CD4-positive, alpha-beta T cell (primary cell): ENCODE results near the gene TMEM51. TPM values are rescaled to one million over a fixed set of nuclear protein-coding genes. Genes with fewer than 3 reads are reported as not detected.

Source experiments
- ATAC-seq: fragments of 200-7000 bp; cut with Tn5 transposase; one replicate; pipeline ENCODE4 v1.10.0; 2022; ENCODE audit warnings: mild to moderate bottlenecking; ENCODE audit not compliant: poor library complexity
- CTCF ChIA-PET: fragments of 350-600 bp; sonication (Branson Sonifier 250); formaldehyde crosslinking; loops from one replicate; lab custom pipeline; 2021; ENCODE audit warnings: antibody characterized with exemption, inconsistent platforms; lab: Charles Lee
- POLR2A ChIA-PET: fragments of 350-600 bp; sonication (Branson Sonifier 250); formaldehyde crosslinking; loops from one replicate; lab custom pipeline; 2021; ENCODE audit warnings: antibody characterized with exemption, inconsistent platforms; lab: Charles Lee
- DNase-seq, 14 experiments: peaks; one replicate each; pipeline ENCODE4 v3.0.0-alpha.2; 2013 to 2020; ENCODE audit warnings: mixed read lengths in 2 of 14
- H3K27ac ChIP-seq, 2 donors: one replicate each; pipeline versions ENCODE4 v1.5.1 to v1.7.0; 2013; ENCODE audit warnings: low read length in 2 of 2, low read depth in 1 of 2, mild to moderate bottlenecking in 1 of 2
- H3K27me3 ChIP-seq, 2 experiments: 1 replicate in 1 of 2; 2 replicates in 1 of 2; pipeline versions ENCODE4 v1.6.1 to v1.7.0; 2013; ENCODE audit warnings: low read length in 2 of 2, control low read depth in 1 of 2, mild to moderate bottlenecking in 1 of 2, moderate library complexity in 1 of 2; ENCODE audit not compliant: insufficient read depth in 2 of 2, control insufficient read depth in 1 of 2
- H3K36me3 ChIP-seq: one replicate; pipeline ENCODE4 v1.6.1; 2013; ENCODE audit warnings: low read length, control low read depth; ENCODE audit not compliant: insufficient read depth
- H3K4me1 ChIP-seq: one replicate; pipeline ENCODE4 v1.6.1; 2013; ENCODE audit warnings: low read length, control low read depth; ENCODE audit not compliant: insufficient read depth
- H3K4me3 ChIP-seq: one replicate; pipeline ENCODE4 v1.5.1; 2013; ENCODE audit warnings: mild to moderate bottlenecking, low read length, moderate library complexity
- H3K9me3 ChIP-seq, 2 experiments: 1 replicate in 1 of 2; 2 replicates in 1 of 2; pipeline versions ENCODE4 v1.6.1 to v1.7.0; 2013; ENCODE audit warnings: low read length in 2 of 2, mild to moderate bottlenecking in 2 of 2, control low read depth in 1 of 2, moderate library complexity in 1 of 2; ENCODE audit not compliant: control insufficient read depth in 1 of 2, insufficient read depth in 1 of 2
- H3K27ac Mint-ChIP-seq: one replicate; pipeline ENCODE4 v1.8.0; 2020; ENCODE audit warnings: mixed read lengths
- H3K27me3 Mint-ChIP-seq: one replicate; pipeline ENCODE4 v1.8.0; 2021; ENCODE audit warnings: mixed read lengths
- H3K36me3 Mint-ChIP-seq: one replicate; pipeline ENCODE4 v1.8.0; 2021; ENCODE audit warnings: low read depth, mixed read lengths
- H3K4me1 Mint-ChIP-seq: one replicate; pipeline ENCODE4 v1.8.0; 2021; ENCODE audit warnings: low read depth, mixed read lengths
- H3K4me3 Mint-ChIP-seq: one replicate; pipeline ENCODE4 v1.8.0; 2020; ENCODE audit warnings: mild to moderate bottlenecking, mixed read lengths
- H3K9me3 Mint-ChIP-seq: one replicate; pipeline ENCODE4 v1.8.0; 2020; ENCODE audit warnings: mixed read lengths
- CTCF ChIP-seq: fragments of 200-600 bp; IDR thresholded peaks from one replicate; pipeline ENCODE4 v1.8.0; 2022; ENCODE audit warnings: antibody characterized with exemption, mild to moderate bottlenecking
- intact Hi-C, 2 experiments: fragments of 100-400 bp; cut with DNase I in 1 of 2; cut with micrococcal nuclease in 1 of 2; formaldehyde crosslinking; loops; one replicate each; pipeline versions ENCODE4 v1.15.1 to v1.9.0; 2023 to 2025; cut with DNase I, micrococcal nuclease
- total RNA-seq, 174 experiments: library from RNA in 2 of 174; stranded (reverse) in 2 of 174; gene quantifications; one replicate each; pipeline ENCODE4 v1.2.3 and lab custom pipeline; 2021 to 2026

Gene TMEM51
- total RNA-seq, 2 experiments from 2014 or later: not detected

- no peak for ATAC-seq
- ChIA-PET POLR2A (interaction anchor here (0.8 kb wide), 1 partner anchor 9 kb away, joined by 3 read pairs; no protein-coding TSS in a partner anchor), CTCF (no interaction called here)
- no peak for TF ChIP-seq CTCF
- peaks cover 17% of the 10 kb centered on the region for H3K4me1 ChIP-seq
- no peak overlapping the region for H3K27ac ChIP-seq
- DNase-seq: no peak
- Mint-ChIP-seq H3K36me3 (no peaks in the 10 kb centered on the region), H3K27me3 (peaks cover 21% of the 10 kb centered on the region), H3K4me1 (peaks cover 57% of the 10 kb centered on the region), H3K9me3 (no peaks in the 10 kb centered on the region), H3K4me3 (no peak overlapping the region), H3K27ac (no peak overlapping the region)
- no peaks in the 10 kb centered on the region for H3K36me3 ChIP-seq
- peaks cover 0 to 5% of the 10 kb centered on the region in 2 experiments for H3K27me3 ChIP-seq
- H3K9me3 ChIP-seq: no peaks in the 10 kb centered on the region
- H3K4me3 ChIP-seq: no peak overlapping the region
- intact Hi-C loops: no loop called here
Observed at GRCh38 chr1:15251857-15252835, 98.6 kb downstream of the TMEM51 start.

GRCh38 chr1:15254559-15254958, 101.0 kb downstream of the TMEM51 start:
- no peaks in the 10 kb centered on the region for H3K27me3 ChIP-seq
- POLR2A ChIA-PET: no interaction called here
- CTCF ChIA-PET: interaction anchor here (0.6 to 1.3 kb wide), 2 partner anchors 11 to 49 kb away, joined by 3 read pairs; no protein-coding TSS in a partner anchor
- no peak for DNase-seq
- TF ChIP-seq CTCF: no peak
- H3K9me3 ChIP-seq: no peaks in the 10 kb centered on the region
- H3K27me3 Mint-ChIP-seq: peaks cover 7% of the 10 kb centered on the region
- no peak overlapping the region for H3K4me3 Mint-ChIP-seq
- H3K27ac Mint-ChIP-seq: no peak overlapping the region
- no peak overlapping the region for H3K4me3 ChIP-seq
- intact Hi-C loops: no loop called here
- no peak for ATAC-seq
- H3K36me3 Mint-ChIP-seq: no peaks in the 10 kb centered on the region
- H3K27ac ChIP-seq: no peak overlapping the region
- peaks cover 2% of the 10 kb centered on the region for H3K4me1 ChIP-seq
- peaks cover 40% of the 10 kb centered on the region for H3K4me1 Mint-ChIP-seq
- H3K36me3 ChIP-seq: no peaks in the 10 kb centered on the region
- no peaks in the 10 kb centered on the region for H3K9me3 Mint-ChIP-seq

GRCh38 chr1:15255582-15256149, 102.1 kb downstream of the TMEM51 start:
- ATAC-seq (no peak), DNase-seq (no peak)
- POLR2A ChIA-PET: no interaction called here
- no peak overlapping the region for H3K27ac ChIP-seq
- H3K4me1 ChIP-seq: no peaks in the 10 kb centered on the region
- no peaks in the 10 kb centered on the region for H3K9me3 Mint-ChIP-seq
- intact Hi-C loops: no loop called here
- H3K36me3 ChIP-seq: no peaks in the 10 kb centered on the region
- H3K9me3 ChIP-seq: no peaks in the 10 kb centered on the region
- CTCF ChIA-PET: interaction anchor here (1.3 kb wide), 1 partner anchor 9 kb away, joined by 3 read pairs; no protein-coding TSS in a partner anchor
- no peak overlapping the region for H3K4me3 Mint-ChIP-seq
- no peak for TF ChIP-seq CTCF
- peaks cover 5% of the 10 kb centered on the region for H3K27me3 Mint-ChIP-seq
- no peaks in the 10 kb centered on the region for H3K27me3 ChIP-seq
- H3K4me3 ChIP-seq: no peak overlapping the region
- H3K4me1 Mint-ChIP-seq: peaks cover 30% of the 10 kb centered on the region
- no peak overlapping the region for H3K27ac Mint-ChIP-seq
- no peaks in the 10 kb centered on the region for H3K36me3 Mint-ChIP-seq
